Activated CD4-positive, alpha-beta memory T cell treated with anti-CD3 and anti-CD28 coated beads for 36 hours (primary cell): ENCODE data around the gene MBNL1. TPM values are rescaled to one million over a fixed set of nuclear protein-coding genes. Genes with fewer than 3 reads are reported as not detected.
A peak's percentile ranks its signal among the peaks of the same experiment; 100 is the strongest.
"Not testable (repeated sequence)": the region's sequence is repeated elsewhere in the genome, so short reads cannot be mapped to it uniquely, and the experiment has no call there.

Source experiments
- CTCF ChIA-PET: fragments of 350-600 bp; sonication (Branson Sonifier 250); formaldehyde crosslinking; loops from one replicate; lab custom pipeline; 2021; ENCODE audit warnings: antibody characterized with exemption, inconsistent platforms; lab: Charles Lee
- POLR2A ChIA-PET: fragments of 350-600 bp; sonication (Branson Sonifier 250); formaldehyde crosslinking; loops from one replicate; lab custom pipeline; 2021; ENCODE audit warnings: antibody characterized with exemption; lab: Charles Lee
- DNase-seq: peaks from one replicate; pipeline ENCODE4 v3.0.0-alpha.2; 2020
- H3K27ac Mint-ChIP-seq: one replicate; pipeline ENCODE4 v1.8.0; 2021; ENCODE audit warnings: mixed read lengths
- H3K27me3 Mint-ChIP-seq: one replicate; pipeline ENCODE4 v1.8.0; 2021; ENCODE audit warnings: mixed read lengths
- H3K36me3 Mint-ChIP-seq: one replicate; pipeline ENCODE4 v1.8.0; 2021; ENCODE audit warnings: mixed read lengths
- H3K4me1 Mint-ChIP-seq: one replicate; pipeline ENCODE4 v1.8.0; 2021; ENCODE audit warnings: low read depth, mixed read lengths
- H3K4me3 Mint-ChIP-seq: one replicate; pipeline ENCODE4 v1.8.0; 2021; ENCODE audit warnings: mild to moderate bottlenecking, mixed read lengths
- H3K9me3 Mint-ChIP-seq: one replicate; pipeline ENCODE4 v1.8.0; 2021; ENCODE audit warnings: mixed read lengths
- intact Hi-C: fragments of 100-400 bp; cut with micrococcal nuclease; formaldehyde crosslinking; loops from one replicate; pipeline ENCODE4 v1.15.1; 2023
- total RNA-seq, 2 experiments: library from RNA; stranded (reverse); gene quantifications; one replicate each; pipeline ENCODE4 v1.2.3, GENCODE V29; 2021

The MBNL1 gene
- total RNA-seq, 2 experiments from 2014 or later, result 290 to 302 TPM

DNA sequence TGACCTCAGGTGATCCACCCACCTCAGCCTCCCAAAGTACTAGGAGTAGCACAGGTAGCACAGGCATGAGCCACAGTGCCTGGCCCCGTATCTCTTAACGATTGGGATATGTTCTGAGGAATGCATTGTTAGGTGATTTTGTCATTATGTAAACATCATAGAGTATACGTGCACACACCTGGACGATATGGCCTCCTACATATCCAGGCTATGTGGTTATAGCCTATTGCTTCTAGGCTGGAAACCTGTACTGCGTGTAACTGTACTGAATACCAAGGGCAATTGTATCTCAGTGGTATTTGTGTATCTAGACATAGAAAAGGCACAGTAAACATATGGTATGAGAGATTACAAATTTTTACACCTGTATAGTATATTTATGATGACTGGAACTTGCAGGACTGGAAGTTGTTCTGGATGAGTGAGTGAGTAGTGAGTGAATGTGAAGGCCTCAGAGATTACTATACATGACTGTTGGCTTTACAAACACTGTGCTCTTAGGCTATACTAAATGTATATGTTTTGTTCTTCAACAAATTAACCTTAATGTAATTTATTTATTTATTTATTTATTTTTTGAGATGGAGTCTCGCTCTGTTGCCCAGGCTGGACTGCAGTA lies 120.7 kb downstream of the MBNL1 start:
- Mint-ChIP-seq H3K27me3 (no peaks in the 10 kb centered on the region), H3K4me3 (no peak overlapping the region), H3K9me3 (no peaks in the 10 kb centered on the region), H3K4me1 (peaks cover 70% of the 10 kb centered on the region), H3K27ac (no peak overlapping the region), H3K36me3 (peaks cover 13% of the 10 kb centered on the region)
- DNase-seq, result no peak
- POLR2A ChIA-PET, result no interaction called here
- intact Hi-C loops, result no loop called here
- CTCF ChIA-PET, result interaction anchor here (1.0 kb wide), 1 partner anchor 13 kb away, joined by 3 read pairs; no protein-coding TSS in a partner anchor

DNA sequence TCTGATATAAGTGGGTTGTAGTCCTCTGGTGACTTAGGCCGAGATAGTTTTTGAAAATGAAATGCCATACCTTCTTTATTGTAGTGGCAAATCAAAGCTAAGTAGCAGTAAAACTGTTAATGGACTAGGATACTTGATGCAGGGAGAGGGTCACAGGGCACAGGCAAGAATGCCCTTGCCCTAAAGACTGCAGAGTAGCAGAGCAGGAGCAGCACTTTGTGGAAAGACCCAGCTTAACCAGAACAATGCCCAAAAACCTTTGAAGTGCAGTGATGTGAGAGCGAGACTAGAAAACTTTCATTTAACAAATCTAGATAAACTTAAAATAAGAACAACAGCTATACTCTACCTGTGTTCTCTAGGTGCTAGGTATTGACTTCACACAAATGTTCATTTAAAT lies 121.9 kb downstream of the MBNL1 start:
- no peak overlapping the region for H3K4me3 Mint-ChIP-seq
- H3K27ac Mint-ChIP-seq, result no peak overlapping the region

DNA sequence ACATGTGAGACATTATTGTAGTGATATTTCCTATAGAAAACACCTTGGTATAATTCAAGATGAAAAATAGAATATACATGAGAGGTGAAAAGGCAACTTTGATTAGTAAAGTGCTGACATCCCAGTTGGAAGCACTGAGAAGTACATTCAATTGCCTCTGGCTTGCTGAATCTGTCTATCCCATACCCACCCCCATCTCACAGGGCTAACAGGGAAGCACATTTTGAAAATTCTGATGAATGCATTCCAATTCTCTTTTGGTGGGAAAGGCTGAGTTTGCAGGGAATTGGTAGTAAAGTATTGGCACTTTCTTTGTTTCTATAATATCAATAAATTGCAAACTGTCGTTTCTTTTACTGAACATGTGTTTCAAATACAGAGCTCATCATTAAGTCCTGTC lies 122.9 kb downstream of the MBNL1 start:
- intact Hi-C loops, result no loop called here
- H3K4me1 Mint-ChIP-seq, result peaks cover 67% of the 10 kb centered on the region
- H3K36me3 Mint-ChIP-seq, result peaks cover 28% of the 10 kb centered on the region
- peaks cover 4% of the 10 kb centered on the region for H3K9me3 Mint-ChIP-seq
- no peak overlapping the region for H3K27ac Mint-ChIP-seq
- no peak overlapping the region for H3K4me3 Mint-ChIP-seq
- ChIA-PET POLR2A (no interaction called here), CTCF (no interaction called here)
- H3K27me3 Mint-ChIP-seq, result no peaks in the 10 kb centered on the region
- DNase-seq, result no peak

More for the DNA sequence above, 121.9 kb downstream of the MBNL1 start:
- ChIA-PET POLR2A (interaction anchor here (0.6 to 0.8 kb wide), 2 partner anchors 8 to 12 kb away, joined by 3 to 5 read pairs; no protein-coding TSS in a partner anchor), CTCF (interaction anchor here (1.0 kb wide), 1 partner anchor 19 kb away, joined by 5 read pairs; no protein-coding TSS in a partner anchor)
- intact Hi-C loops, result no loop called here
- peaks cover 19% of the 10 kb centered on the region for H3K36me3 Mint-ChIP-seq
- no peak for DNase-seq
- H3K27me3 Mint-ChIP-seq, result no peaks in the 10 kb centered on the region
- no peaks in the 10 kb centered on the region for H3K9me3 Mint-ChIP-seq
- peaks cover 69% of the 10 kb centered on the region for H3K4me1 Mint-ChIP-seq

DNA sequence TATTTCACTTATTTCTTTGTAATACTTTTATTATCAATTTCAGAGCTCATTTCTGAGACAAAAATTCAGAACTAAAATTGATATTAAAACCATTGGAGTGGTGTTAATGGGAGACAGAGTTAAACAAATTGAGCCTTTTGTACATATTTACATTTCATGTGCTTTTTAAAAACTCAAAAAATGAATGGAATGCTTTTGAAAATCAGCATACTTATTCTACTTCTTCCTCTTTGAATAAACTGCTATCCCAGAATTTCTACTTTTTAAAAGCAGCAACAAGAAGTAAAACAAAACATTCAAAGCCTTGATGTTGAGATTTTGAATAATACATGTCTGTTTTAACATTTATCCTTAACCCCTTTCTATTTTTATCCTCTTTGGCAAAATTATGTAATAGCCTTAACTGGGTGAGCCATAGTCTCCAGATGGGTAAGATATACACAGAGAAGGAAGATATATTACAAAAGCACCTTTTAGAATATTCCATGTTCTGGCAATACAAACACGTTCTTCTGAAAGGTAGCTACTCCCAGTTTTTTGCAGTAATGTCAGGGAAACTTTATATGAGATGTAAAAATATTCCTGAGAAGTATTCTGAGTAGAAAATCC lies 123.6 kb downstream of the MBNL1 start:
- Mint-ChIP-seq H3K27ac (no peak overlapping the region), H3K9me3 (peaks cover 8% of the 10 kb centered on the region), H3K36me3 (peaks cover 33% of the 10 kb centered on the region), H3K27me3 (no peaks in the 10 kb centered on the region), H3K4me1 (peaks cover 65% of the 10 kb centered on the region), H3K4me3 (no peak overlapping the region)
- ChIA-PET CTCF (no interaction called here), POLR2A (no interaction called here)
- no peak for DNase-seq
- intact Hi-C loops, result no loop called here

DNA sequence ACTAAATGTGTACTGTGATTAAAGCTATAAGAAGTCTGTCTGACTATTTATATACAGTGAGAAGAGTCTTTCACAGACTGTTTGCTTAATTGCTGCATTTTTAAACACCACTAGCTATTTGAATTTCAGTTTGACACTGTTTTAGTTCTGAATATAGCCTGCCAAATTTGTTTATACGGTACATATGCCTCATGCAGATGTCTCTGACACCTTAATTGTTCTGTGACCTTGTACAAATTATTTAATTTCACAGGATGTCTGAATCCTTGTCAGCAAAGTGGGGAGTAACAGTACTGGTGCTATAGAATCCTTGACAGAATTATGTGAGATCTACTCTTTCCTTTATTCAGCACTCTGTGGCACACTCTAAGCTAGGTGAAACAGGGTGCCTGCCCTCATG lies 125.5 kb downstream of the MBNL1 start:
- H3K4me1 Mint-ChIP-seq, result peaks cover 64% of the 10 kb centered on the region
- peaks cover 8% of the 10 kb centered on the region for H3K9me3 Mint-ChIP-seq
- ChIA-PET CTCF (interaction anchor here (1.0 to 1.4 kb wide), 2 partner anchors 49 to 372 kb away, joined by 3 read pairs; no protein-coding TSS in a partner anchor), POLR2A (no interaction called here)
- H3K27me3 Mint-ChIP-seq, result no peaks in the 10 kb centered on the region
- H3K36me3 Mint-ChIP-seq, result peaks cover 31% of the 10 kb centered on the region
- no peak for DNase-seq
- no peak overlapping the region for H3K27ac Mint-ChIP-seq
- intact Hi-C loops, result loop anchor here (1.0 kb wide), 1 partner anchor 12 kb away; no protein-coding TSS in a partner anchor
- H3K4me3 Mint-ChIP-seq, result no peak overlapping the region

DNA sequence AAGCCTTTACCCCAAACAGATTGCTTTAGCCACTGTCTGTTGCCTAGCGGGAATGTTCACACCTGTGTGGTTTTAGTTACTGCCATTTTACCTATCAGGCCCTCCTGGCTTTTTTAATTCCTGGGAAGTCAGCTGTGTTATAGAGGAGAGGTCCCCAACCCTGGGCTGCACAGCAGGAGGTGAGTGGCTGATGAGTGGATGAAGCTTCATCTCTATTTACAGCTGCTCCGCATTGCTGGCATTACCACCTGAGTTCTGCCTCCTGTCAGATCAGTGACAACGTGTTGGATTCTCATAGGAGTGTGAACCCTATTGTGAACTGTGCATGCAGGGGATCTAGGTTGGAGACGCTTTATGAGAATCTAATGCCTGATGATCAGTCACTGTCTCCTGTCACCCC lies 127.0 kb downstream of the MBNL1 start:
- Mint-ChIP-seq H3K4me1 (peaks cover 71% of the 10 kb centered on the region), H3K27ac (peak overlapping the region; percentile 30), H3K36me3 (peaks cover 34% of the 10 kb centered on the region), H3K27me3 (no peaks in the 10 kb centered on the region), H3K9me3 (peaks cover 8% of the 10 kb centered on the region), H3K4me3 (no peak overlapping the region)
- intact Hi-C loops, result no loop called here
- DNase-seq, result no peak
- CTCF ChIA-PET, result interaction anchor here (0.9 to 1.0 kb wide), 2 partner anchors 14 to 76 kb away, joined by 3 read pairs; no protein-coding TSS in a partner anchor
- POLR2A ChIA-PET, result no interaction called here

DNA sequence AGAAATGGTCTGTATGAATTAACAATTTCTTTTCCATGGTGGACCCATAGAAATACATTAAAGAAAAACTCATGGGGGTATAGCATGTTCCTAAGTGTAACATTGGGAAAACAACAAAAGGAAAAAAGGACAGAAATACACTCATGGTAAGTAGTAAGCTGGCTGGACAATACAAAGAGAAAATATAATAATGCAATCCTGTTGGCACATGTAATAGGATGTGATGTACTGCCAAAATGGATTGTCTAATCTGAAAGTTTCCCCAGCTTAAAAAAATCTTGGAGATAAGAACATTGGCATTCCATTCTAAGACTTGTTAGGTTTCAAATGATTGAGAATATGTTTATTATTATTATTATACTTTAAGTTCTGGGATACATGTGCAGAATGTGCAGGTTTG lies 128.1 kb downstream of the MBNL1 start:
- POLR2A ChIA-PET, result no interaction called here
- Mint-ChIP-seq H3K4me1 (peaks cover 72% of the 10 kb centered on the region), H3K4me3 (no peak overlapping the region), H3K27ac (peak overlapping the region; percentile 12), H3K27me3 (no peaks in the 10 kb centered on the region), H3K36me3 (peaks cover 32% of the 10 kb centered on the region), H3K9me3 (peaks cover 8% of the 10 kb centered on the region)
- DNase-seq, result no peak
- CTCF ChIA-PET, result interaction anchor here (1.2 kb wide), 1 partner anchor 9 kb away, joined by 3 read pairs; no protein-coding TSS in a partner anchor
- intact Hi-C loops, result no loop called here

DNA sequence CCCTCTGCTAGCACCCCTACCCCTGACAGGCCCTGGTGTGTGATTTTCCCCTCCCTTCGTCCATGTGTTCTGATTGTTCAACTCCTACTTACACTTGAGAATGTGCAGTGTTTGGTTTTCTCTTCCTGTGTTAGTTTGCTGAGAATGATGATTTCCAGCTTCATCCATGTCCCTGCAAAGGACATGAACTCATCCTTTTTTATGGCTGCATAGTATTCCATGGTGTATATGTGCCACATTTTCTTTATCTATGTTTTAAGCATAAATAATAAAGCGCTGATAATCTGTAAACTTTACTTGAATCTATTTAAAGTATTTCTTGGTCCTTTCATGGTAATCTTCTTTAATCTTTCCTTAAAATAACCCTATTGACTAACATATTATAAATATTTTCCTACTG lies 128.6 kb downstream of the MBNL1 start:
- POLR2A ChIA-PET, H3K27me3 Mint-ChIP-seq, H3K4me3 Mint-ChIP-seq, intact Hi-C loops, DNase-seq, H3K27ac Mint-ChIP-seq, H3K9me3 Mint-ChIP-seq: not testable (repeated sequence)
- CTCF ChIA-PET, result interaction anchor here (1.2 kb wide), 1 partner anchor 10 kb away, joined by 3 read pairs; no protein-coding TSS in a partner anchor
- Mint-ChIP-seq H3K36me3 (peaks cover 32% of the 10 kb centered on the region), H3K4me1 (peaks cover 76% of the 10 kb centered on the region)

DNA sequence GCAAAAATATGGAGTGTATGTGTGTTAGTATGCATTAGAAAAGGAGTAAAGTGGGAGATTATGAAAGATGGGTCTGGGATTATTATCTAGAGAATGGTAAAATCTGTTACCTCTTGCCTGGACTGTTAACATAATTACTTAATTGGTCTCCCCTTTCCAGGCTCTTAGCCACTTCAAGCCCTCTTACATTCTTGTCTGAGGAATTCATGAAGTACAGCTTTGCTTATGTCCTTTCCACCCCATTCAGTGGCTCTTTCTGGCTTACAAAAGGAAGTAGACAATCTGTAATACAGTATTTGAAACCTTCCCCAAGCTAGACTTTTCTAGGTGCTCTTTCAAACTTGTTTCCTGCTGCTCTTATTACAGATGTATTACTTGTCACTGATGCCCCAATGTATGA lies 129.8 kb downstream of the MBNL1 start:
- H3K4me1 Mint-ChIP-seq, result peaks cover 77% of the 10 kb centered on the region
- intact Hi-C loops, result no loop called here
- DNase-seq, result no peak
- H3K36me3 Mint-ChIP-seq, result peaks cover 30% of the 10 kb centered on the region
- H3K4me3 Mint-ChIP-seq, result no peak overlapping the region
- CTCF ChIA-PET, result interaction anchor here (1.3 kb wide), 1 partner anchor 45 kb away, joined by 6 read pairs; no protein-coding TSS in a partner anchor
- H3K9me3 Mint-ChIP-seq, result peaks cover 8% of the 10 kb centered on the region
- H3K27me3 Mint-ChIP-seq, result no peaks in the 10 kb centered on the region
- POLR2A ChIA-PET, result interaction anchor here (0.9 kb wide), 1 partner anchor 8 kb away, joined by 3 read pairs; no protein-coding TSS in a partner anchor
- peak overlapping the region; percentile 66 for H3K27ac Mint-ChIP-seq

DNA sequence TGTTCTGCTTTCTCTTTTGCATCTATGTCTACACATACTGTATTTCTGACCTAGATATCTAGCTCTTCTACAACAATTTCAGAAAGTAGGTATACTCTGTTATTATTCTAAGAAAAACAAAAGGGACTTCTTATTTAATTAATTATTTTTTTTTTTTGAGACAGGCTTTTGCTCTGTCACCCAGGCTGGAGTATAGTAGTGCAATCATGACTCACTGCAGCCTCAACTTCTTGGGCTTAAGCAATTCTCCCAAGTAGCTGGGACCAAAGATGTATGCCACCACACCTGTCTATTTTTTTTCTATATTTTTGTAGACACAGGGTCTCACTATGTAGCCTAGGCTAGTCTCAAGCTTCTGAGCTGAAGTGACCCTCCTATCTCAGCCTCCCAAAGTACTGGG lies 130.6 kb downstream of the MBNL1 start:
- no peak for DNase-seq
- ChIA-PET POLR2A (interaction anchor here (0.7 to 0.9 kb wide), 2 partner anchors 9 to 58 kb away, joined by 3 read pairs; no protein-coding TSS in a partner anchor), CTCF (interaction anchor here (1.3 kb wide), 1 partner anchor 44 kb away, joined by 6 read pairs; no protein-coding TSS in a partner anchor)
- Mint-ChIP-seq H3K9me3 (peaks cover 8% of the 10 kb centered on the region), H3K4me3 (no peak overlapping the region), H3K4me1 (peaks cover 82% of the 10 kb centered on the region), H3K36me3 (peaks cover 28% of the 10 kb centered on the region), H3K27ac (peak overlapping the region; percentile 66), H3K27me3 (no peaks in the 10 kb centered on the region)
- intact Hi-C loops, result no loop called here

DNA sequence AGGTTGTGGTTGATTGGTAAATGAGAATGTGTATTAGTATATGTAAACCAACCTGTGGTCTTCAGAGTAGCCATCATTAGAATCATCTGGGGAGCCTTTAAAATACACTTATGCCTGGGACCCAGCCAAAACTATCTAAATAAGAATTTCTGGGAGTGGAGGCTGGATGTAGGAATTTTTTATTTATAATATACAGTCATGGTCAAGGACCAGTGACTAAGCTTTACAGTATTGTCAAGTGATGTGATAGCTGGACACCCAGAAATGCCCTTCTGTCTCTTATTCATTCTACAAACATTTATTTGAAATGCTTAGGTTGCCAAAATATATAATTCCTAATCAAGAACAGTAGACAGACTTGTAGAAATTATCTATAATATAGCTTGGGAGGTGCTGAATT lies 132.2 kb downstream of the MBNL1 start:
- Mint-ChIP-seq H3K27me3 (no peaks in the 10 kb centered on the region), H3K4me1 (peaks cover 84% of the 10 kb centered on the region), H3K27ac (peak overlapping the region; percentile 38), H3K4me3 (no peak overlapping the region), H3K9me3 (peaks cover 8% of the 10 kb centered on the region), H3K36me3 (peaks cover 18% of the 10 kb centered on the region)
- DNase-seq, result no peak
- ChIA-PET CTCF (no interaction called here), POLR2A (no interaction called here)
- intact Hi-C loops, result no loop called here
